H1 (cell line): ENCODE results near the gene GRIK2. TPM values are rescaled to one million over a fixed set of nuclear protein-coding genes. Genes with fewer than 3 reads are reported as not detected.

ENCODE experiments used
- CTCF ChIA-PET: fragments of 300-600 bp; sonication (Branson Sonifier 250); formaldehyde crosslinking; loops from one replicate; lab custom pipeline; 2021; ENCODE audit not compliant: partially characterized antibody; lab: Charles Lee
- POLR2A ChIA-PET: fragments of 300-600 bp; sonication (Branson Sonifier 250); formaldehyde crosslinking; loops from one replicate; lab custom pipeline; 2021; ENCODE audit warnings: inconsistent platforms; ENCODE audit not compliant: partially characterized antibody; lab: Charles Lee
- DNase-seq, 2 experiments: peaks; one replicate each; pipeline versions ENCODE4 v3.0.0 to v3.0.0-alpha.2; 2010 to 2022; ENCODE audit warnings: low spot score in 2 of 2, low read depth in 1 of 2, mixed read lengths in 1 of 2
- FAIRE-seq: peaks from 2 replicates; lab custom pipeline; 2011; peaks lifted over from hg19 to GRCh38; lab: Jason Lieb, UNC
- H2AFZ ChIP-seq: 2 replicates; pipeline ENCODE4 v1.8.1; 2012; ENCODE audit warnings: low read length, inconsistent platforms
- H2AK5ac ChIP-seq: 2 replicates; pipeline ENCODE4 v1.6.1; 2013; ENCODE audit warnings: low read depth, low read length
- H2BK120ac ChIP-seq: replicated peaks from 2 replicates; pipeline ENCODE3; 2013; ENCODE audit warnings: low read depth, low read length, inconsistent platforms
- H2BK12ac ChIP-seq: 2 replicates; pipeline ENCODE4 v1.6.1; 2013; ENCODE audit warnings: low read depth, low read length
- H2BK15ac ChIP-seq: 2 replicates; pipeline ENCODE4 v1.6.1; 2013; ENCODE audit warnings: low read length
- H2BK20ac ChIP-seq: 2 replicates; pipeline ENCODE4 v1.6.1; 2013; ENCODE audit warnings: low read length
- H2BK5ac ChIP-seq: 2 replicates; pipeline ENCODE4 v1.6.1; 2013; ENCODE audit warnings: low read depth, low read length
- H3K14ac ChIP-seq: 2 replicates; pipeline ENCODE4 v1.6.1; 2013; ENCODE audit warnings: inconsistent platforms; ENCODE audit not compliant: insufficient read length
- H3K18ac ChIP-seq: 2 replicates; pipeline ENCODE4 v1.6.1; 2013; ENCODE audit warnings: low read length; ENCODE audit errors: extremely low read depth
- H3K23ac ChIP-seq: 2 replicates; pipeline ENCODE4 v1.6.1; 2013; ENCODE audit warnings: inconsistent platforms; ENCODE audit not compliant: insufficient read length
- H3K23me2 ChIP-seq: 2 replicates; pipeline ENCODE4 v1.6.1; 2013; ENCODE audit warnings: low read depth, low read length
- H3K27ac ChIP-seq: 2 replicates; pipeline ENCODE4 v1.6.1; 2011; ENCODE audit warnings: low read depth, low read length, inconsistent platforms
- H3K27me3 ChIP-seq, 4 experiments: replicated peaks in 1 of 4; 1 replicate in 1 of 4; 2 replicates in 3 of 4; pipeline versions ENCODE4 v1.6.1 to v1.8.1; 2011 to 2013; ENCODE audit warnings: low read length in 3 of 4, mild to moderate bottlenecking in 3 of 4, inconsistent platforms in 2 of 4, mixed read lengths in 2 of 4, moderate library complexity in 1 of 4; ENCODE audit not compliant: control insufficient read depth in 3 of 4, insufficient read depth in 3 of 4; ENCODE audit errors: extremely low read depth in 1 of 4
- H3K36me3 ChIP-seq, 4 experiments: 2 replicates each; pipeline versions ENCODE4 v1.6.1 to v1.8.1; 2011 to 2013; ENCODE audit warnings: mild to moderate bottlenecking in 4 of 4, low read length in 3 of 4, moderate library complexity in 2 of 4, control low read depth in 1 of 4, inconsistent platforms in 1 of 4; ENCODE audit not compliant: insufficient read depth in 4 of 4, control insufficient read depth in 2 of 4
- H3K4ac ChIP-seq: replicated peaks from 2 replicates; pipeline ENCODE3; 2013; ENCODE audit warnings: low read length, low read depth, mixed read lengths, inconsistent platforms; ENCODE audit not compliant: insufficient read length
- H3K4me1 ChIP-seq, 4 experiments: replicated peaks in 1 of 4; 1 replicate in 1 of 4; 2 replicates in 3 of 4; pipeline versions ENCODE4 v1.6.1 to v1.8.1; 2011 to 2013; ENCODE audit warnings: low read length in 3 of 4, inconsistent platforms in 2 of 4, mixed read lengths in 1 of 4; ENCODE audit not compliant: insufficient read depth in 4 of 4, control insufficient read depth in 3 of 4
- H3K4me2 ChIP-seq, 2 experiments: 2 replicates each; pipeline versions ENCODE4 v1.6.1 to v1.8.1; 2011 to 2013; ENCODE audit warnings: low read depth in 2 of 2, low read length in 2 of 2, control low read depth in 1 of 2, inconsistent platforms in 1 of 2, mild to moderate bottlenecking in 1 of 2; ENCODE audit not compliant: insufficient read depth in 1 of 2
- H3K4me3 ChIP-seq, 4 experiments: fragments of 200-600, 300-600 bp in 1 of 4; sonication (generic), shearing (Covaris generic), sonication (Bioruptor Twin) in 1 of 4; 2 replicates each; pipeline versions ENCODE4 v1.5.1 to v1.8.1; 2011 to 2016; ENCODE audit warnings: low read length in 4 of 4, low read depth in 3 of 4, control low read depth in 2 of 4, inconsistent platforms in 2 of 4, mild to moderate bottlenecking in 2 of 4, mixed read lengths in 1 of 4, moderate library complexity in 1 of 4; ENCODE audit not compliant: insufficient read depth in 2 of 4; ENCODE audit errors: extremely low read depth in 1 of 4
- H3K56ac ChIP-seq: replicated peaks from 2 replicates; pipeline ENCODE3; 2013; ENCODE audit warnings: low read depth, mild to moderate bottlenecking, mixed read lengths, low read length, inconsistent platforms; ENCODE audit not compliant: insufficient read length
- H3K79me1 ChIP-seq: 2 replicates; pipeline ENCODE4 v1.6.1; 2013; ENCODE audit warnings: low read depth, low read length, control low read depth
- H3K79me2 ChIP-seq, 2 experiments: 2 replicates each; pipeline versions ENCODE4 v1.6.1 to v1.8.1; 2012 to 2013; ENCODE audit warnings: low read length in 2 of 2, mild to moderate bottlenecking in 2 of 2, inconsistent platforms in 1 of 2; ENCODE audit not compliant: insufficient read depth in 2 of 2, control insufficient read depth in 1 of 2
- H3K9ac ChIP-seq, 4 experiments: replicated peaks in 1 of 4; 1 replicate in 1 of 4; 2 replicates in 3 of 4; pipeline versions ENCODE4 v1.6.1 to v1.8.1; 2011 to 2013; ENCODE audit warnings: low read depth in 3 of 4, low read length in 3 of 4, control low read depth in 2 of 4, mild to moderate bottlenecking in 2 of 4, moderate library complexity in 2 of 4, inconsistent platforms in 1 of 4; ENCODE audit errors: extremely low read depth in 1 of 4
- H3K9me3 ChIP-seq, 2 experiments: 2 replicates each; pipeline versions ENCODE4 v1.6.1 to v1.8.1; 2012 to 2013; ENCODE audit warnings: mild to moderate bottlenecking in 2 of 2, moderate library complexity in 2 of 2, control low read depth in 1 of 2, inconsistent platforms in 1 of 2, low read depth in 1 of 2, low read length in 1 of 2, mixed read lengths in 1 of 2; ENCODE audit not compliant: insufficient read depth in 2 of 2
- H4K20me1 ChIP-seq, 2 experiments: replicated peaks in 1 of 2; 2 replicates each; pipeline versions ENCODE3 to v1.8.1; 2011 to 2013; ENCODE audit warnings: inconsistent platforms in 2 of 2, low read length in 2 of 2, mild to moderate bottlenecking in 1 of 2; ENCODE audit not compliant: insufficient read depth in 2 of 2, control insufficient read depth in 1 of 2
- H4K5ac ChIP-seq: 2 replicates; pipeline ENCODE4 v1.6.1; 2013; ENCODE audit warnings: low read length, low read depth, mixed read lengths, inconsistent platforms; ENCODE audit not compliant: insufficient read length
- H4K8ac ChIP-seq: 2 replicates; pipeline ENCODE4 v1.8.0; 2013; ENCODE audit warnings: mild to moderate bottlenecking, moderate library complexity, low read length, inconsistent platforms; ENCODE audit not compliant: insufficient read depth; ENCODE audit errors: extremely low read depth
- H4K91ac ChIP-seq: replicated peaks from 2 replicates; pipeline ENCODE3; 2013; ENCODE audit warnings: low read length, mixed read lengths, inconsistent platforms; ENCODE audit not compliant: insufficient read length
- KDM4A ChIP-seq: IDR thresholded peaks from one replicate; pipeline ENCODE4 v1.7.1; 2012; ENCODE audit warnings: low read depth, mild to moderate bottlenecking, moderate library complexity, low read length, inconsistent platforms; ENCODE audit not compliant: severe bottlenecking
- MAX ChIP-seq: IDR thresholded peaks from 2 replicates; pipeline ENCODE4 v1.6.1; 2012; ENCODE audit warnings: inconsistent platforms
- RAD21 ChIP-seq, 2 experiments: IDR thresholded peaks in 1 of 2; conservative IDR thresholded peaks in 1 of 2; 2 replicates each; pipeline ENCODE4 v1.6.1; 2011; ENCODE audit warnings: low read depth in 2 of 2, low read length in 2 of 2, improper control_type of control experiment in 1 of 2, inconsistent platforms in 1 of 2, mild to moderate bottlenecking in 1 of 2, moderate library complexity in 1 of 2
- SAP30 ChIP-seq: fragments of 300-600 bp; sonication (generic); IDR thresholded peaks from 2 replicates; pipeline ENCODE4 v1.7.1; 2012; ENCODE audit warnings: low read length, moderate library complexity, mild to moderate bottlenecking, inconsistent platforms; ENCODE audit not compliant: insufficient read depth, insufficient replicate concordance
- TAF1 ChIP-seq: IDR thresholded peaks from 2 replicates; pipeline ENCODE4 v1.6.1; 2011; ENCODE audit warnings: mild to moderate bottlenecking, low read depth, low read length
- WGBS, 2 experiments: shearing (Covaris generic) in 1 of 2; methylation state at CpG; one replicate each; pipeline versions ENCODE4 v1.1.6 to v1.1.7; 2013 to 2015; ENCODE audit warnings: low lambda C conversion rate in 2 of 2, mixed read lengths in 2 of 2, inconsistent platforms in 1 of 2, low coverage in 1 of 2, missing lambda C conversion rate in 1 of 2; ENCODE audit not compliant: insufficient replicate concordance in 2 of 2, insufficient coverage in 1 of 2, insufficient read length in 1 of 2; ENCODE audit errors: extremely low coverage in 1 of 2, missing lambda C conversion rate in 1 of 2; 5-methylcytosine and 5-hydroxymethylcytosine counted together
- polyA plus RNA-seq, 7 experiments: library from polyadenylated mRNA; depleted of rRNA in 3 of 7; stranded (reverse) in 5 of 7; unstranded in 2 of 7; fragments of >200 nt in 5 of 7; fragments of 200-250 nt in 2 of 7; gene quantifications; 1 replicate in 5 of 7; 2 replicates in 1 of 7; 4 replicates in 1 of 7; pipeline versions ENCODE4 v1.2.1 to v1.2.3, GENCODE V29; 2011 to 2013; ENCODE audit warnings: missing spikeins in 2 of 7, mixed read lengths in 2 of 7
- total RNA-seq: library from RNA; stranded (reverse); fragmentation: NEBNext Ultra II Directional; extraction: Animal tissue kit (Norgen Biotek cat#: 25700); gene quantifications from 2 replicates; pipeline ENCODE4 v1.2.1, GENCODE V29; 2021
- TF ChIP-seq, protein P1 (sequence below): IDR thresholded peaks from 2 replicates; pipeline ENCODE4 v1.6.1; 2012; ENCODE audit warnings: inconsistent platforms

The GRIK2 gene
- total and polyA plus RNA-seq, 2 of the 8 experiments (the other 6 are each of a cell fraction or from before 2014, with no cell fraction given), result 1.8 to 2.2 TPM

DNA sequence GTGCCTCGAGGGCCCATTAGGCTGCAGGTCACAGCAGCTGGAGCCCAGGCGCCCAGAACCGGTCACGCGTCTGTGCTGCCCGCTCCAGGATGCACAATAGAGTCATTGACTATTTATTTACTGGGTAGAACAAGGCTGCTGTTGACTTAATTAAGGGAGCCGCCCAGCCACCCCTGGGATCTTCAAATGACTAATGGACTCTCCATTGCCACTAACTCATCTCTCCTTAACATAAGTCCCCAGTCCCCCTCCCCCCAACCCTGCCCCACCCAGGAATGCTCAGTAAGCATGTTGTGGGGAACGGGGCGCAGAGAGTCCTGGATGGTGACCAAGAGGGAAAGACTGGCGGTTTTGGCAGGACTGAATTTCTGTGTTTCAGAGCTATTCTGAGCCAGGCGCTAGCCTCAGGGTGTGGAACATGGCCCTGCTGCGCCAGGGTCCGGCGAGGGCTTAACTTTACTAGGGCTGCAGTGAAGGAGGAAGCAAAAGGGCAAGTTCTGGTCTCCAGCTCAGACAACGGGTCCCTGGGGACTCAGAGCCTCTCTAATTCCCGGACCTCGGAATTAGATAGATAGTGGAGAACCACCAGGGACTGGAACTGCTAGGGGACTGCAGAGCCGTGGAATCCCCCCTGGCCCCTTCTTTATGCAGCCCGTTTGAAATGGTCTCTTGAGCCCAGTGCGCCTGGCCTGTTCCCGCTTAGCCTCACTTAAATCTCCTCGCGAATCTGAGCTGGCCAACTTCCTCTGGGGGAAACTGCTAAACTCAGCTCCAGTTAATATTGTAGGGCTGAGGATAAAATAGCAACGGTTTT lies 1.5 kb upstream of the GRIK2 start:
- Histone ChIP-seq H3K27me3 (peaks cover 13 to 43% (median 32%) of the 10 kb centered on the region in 4 experiments), H4K8ac (no peak overlapping the region), H3K23me2 (peaks cover 19% of the 10 kb centered on the region), H3K4me1 (no peaks in the 10 kb centered on the region; a peak in 2 of 7 replicates), H2BK20ac (no peak overlapping the region), H2AFZ (peak overlapping the region; percentile 28), H3K23ac (no peak overlapping the region), H4K91ac (no peak overlapping the region), H3K18ac (peak overlapping the region; percentile 16; the same call in 1 of the 2 replicates), H3K79me2 (no peaks in the 10 kb centered on the region), H3K9ac (no peak overlapping the region), H2BK120ac (no peak overlapping the region), H3K36me3 (no peaks in the 10 kb centered on the region), H2BK12ac (no peak overlapping the region), H3K14ac (no peak overlapping the region), H4K20me1 (peaks cover 0 to 2% of the 10 kb centered on the region in 2 experiments), H2BK15ac (no peak overlapping the region), H3K56ac (no peak overlapping the region), H3K27ac (no peak overlapping the region), H2AK5ac (no peak overlapping the region), H2BK5ac (no peak overlapping the region), H3K4ac (no peak overlapping the region)
- 25% methylated on average over 24 of the region's 24 CpGs; no CpG with 5 or more reads in 1 of the 2 experiments for WGBS, 2 experiments
- no peak for FAIRE-seq
- ChIA-PET CTCF (interaction anchor here (1.1 to 1.2 kb wide), 2 partner anchors 10 to 290 kb away, joined by 4 read pairs; no protein-coding TSS in a partner anchor), POLR2A (no interaction called here)
- peak in 1 of 2 experiments; percentile 54 for DNase-seq
- TF ChIP-seq SAP30 (peak; percentile 2), MAX (peak; percentile 15; the same call in 1 of the 2 replicates), RAD21 (IDR thresholded peaks at IDR 0.05 in 1 of 2, conservative IDR thresholded peaks at IDR 0.05 in 1 of 2; ENCODE audit: low read depth in 2 of 2, low read length in 2 of 2) (0 out of 4 replicates have a peak, but pooled peaks of 1 of the 2 experiments have one; percentile 4), TAF1 (no peak), KDM4A (peak; percentile 15)
- TF ChIP-seq, protein P1, sequence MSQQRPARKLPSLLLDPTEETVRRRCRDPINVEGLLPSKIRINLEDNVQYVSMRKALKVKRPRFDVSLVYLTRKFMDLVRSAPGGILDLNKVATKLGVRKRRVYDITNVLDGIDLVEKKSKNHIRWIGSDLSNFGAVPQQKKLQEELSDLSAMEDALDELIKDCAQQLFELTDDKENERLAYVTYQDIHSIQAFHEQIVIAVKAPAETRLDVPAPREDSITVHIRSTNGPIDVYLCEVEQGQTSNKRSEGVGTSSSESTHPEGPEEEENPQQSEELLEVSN, result 0 out of 2 replicates have a peak, but pooled peaks have one; percentile 27
- TF ChIP-seq, all 59 proteins: peak for 5
- no peaks in the 10 kb centered on the region for H3K79me1 ChIP-seq
- no peak overlapping the region for H4K5ac ChIP-seq
- H3K9me3 ChIP-seq, result no peaks in the 10 kb centered on the region
- H3K4me2 ChIP-seq, result peak overlapping the region; percentile 95 to 96
- H3K4me3 ChIP-seq, result peak overlapping the region; percentile 49 to 72 (median 70); a peak in 7 of 8 replicates
